GM18520 (cell line): ENCODE data around the gene GRPR.
A peak's percentile ranks its signal among the peaks of the same experiment; 100 is the strongest.
"Not testable (repeated sequence)": the region's sequence is repeated elsewhere in the genome, so short reads cannot be mapped to it uniquely, and the experiment has no call there.

ENCODE experiments used
- ATAC-seq: cut with Tn5 transposase; IDR thresholded peaks from one replicate; pipeline ENCODE4 v1.9.1; 2021; ENCODE audit not compliant: unreplicated experiment

Gene GRPR

GRCh38 chrX:16137416-16138107, 14.2 kb downstream of the GRPR start:
- peak; percentile 55 for ATAC-seq

- ATAC-seq: no peak
These were observed 14.7 kb downstream of the GRPR start for GRCh38 chrX:16138108-16138427.

- no peak for ATAC-seq
These were observed 17.1 kb downstream of the GRPR start for GRCh38 chrX:16140448-16140847.

GRCh38 chrX:16140983-16141382, 17.6 kb downstream of the GRPR start:
- ATAC-seq: no peak

- ATAC-seq: no peak
These were observed 18.3 kb downstream of the GRPR start for GRCh38 chrX:16141422-16142245.

GRCh38 chrX:16142246-16142558, 18.8 kb downstream of the GRPR start:
- ATAC-seq: no peak

- ATAC-seq: no peak
These were observed 20.6 kb downstream of the GRPR start for GRCh38 chrX:16143968-16144367.

- no peak for ATAC-seq
These were observed 21.1 kb downstream of the GRPR start for GRCh38 chrX:16144420-16144819.

GRCh38 chrX:16145093-16145492, 21.7 kb downstream of the GRPR start:
- not testable (repeated sequence) for ATAC-seq

- ATAC-seq: no peak
These were observed 22.3 kb downstream of the GRPR start for GRCh38 chrX:16145656-16146055.

- no peak for ATAC-seq
These were observed 25.5 kb downstream of the GRPR start for GRCh38 chrX:16148896-16149295.

GRCh38 chrX:16155581-16156096, 32.3 kb downstream of the GRPR start:
- no peak for ATAC-seq

- ATAC-seq: no peak
These were observed 33.4 kb downstream of the GRPR start for GRCh38 chrX:16156692-16157331.

- no peak for ATAC-seq
These were observed 37.4 kb downstream of the GRPR start for GRCh38 chrX:16160729-16161128.

- not testable (repeated sequence) for ATAC-seq
These were observed 37.8 kb downstream of the GRPR start for GRCh38 chrX:16161173-16161572.

GRCh38 chrX:16162391-16162790, 39.0 kb downstream of the GRPR start:
- ATAC-seq: no peak

GRCh38 chrX:16164748-16165147, 41.4 kb downstream of the GRPR start:
- no peak for ATAC-seq

GRCh38 chrX:16167181-16167580, 43.8 kb downstream of the GRPR start, which contains the start of gene MAGEB17:
MAGEB17 (plus strand) TSS chrX:16167481; CDS start chrX:16170383, 2,902 bp downstream.
- ATAC-seq: no peak

GRCh38 chrX:16171039-16171438, 47.7 kb downstream of the GRPR start:
- no peak for ATAC-seq

- no peak for ATAC-seq
These were observed 48.6 kb downstream of the GRPR start for GRCh38 chrX:16171944-16172343.

GRCh38 chrX:16172391-16172790, 49.0 kb downstream of the GRPR start:
- no peak for ATAC-seq
